Measurements from ENCODE around the gene CELSR2. TPM values are rescaled to one million over a fixed set of nuclear protein-coding genes. Genes with fewer than 3 reads are reported as not detected.

Gene CELSR2
- total RNA-seq, 4 donors from 2014 or later, result 14.0 to 16.7 (median 16.3) TPM

- H3K9me3 ChIP-seq, result no peaks in the 10 kb centered on the region
- peak overlapping the region in 1 of 4 donors; percentile 90 for H3K27ac ChIP-seq
- TF ChIP-seq EP300 (IDR thresholded peaks at IDR 0.05), result no peak
- TF ChIP-seq CTCF (IDR thresholded peaks at IDR 0.05), result no peak
- TF ChIP-seq POLR2A (IDR thresholded peaks at IDR 0.05), result no peak
- H3K27me3 ChIP-seq, result no peaks in the 10 kb centered on the region
- peaks cover 0 to 35% (median 20%) of the 10 kb centered on the region in 4 donors for H3K4me1 ChIP-seq
- no peak overlapping the region for H3K4me3 ChIP-seq
- 91 to 92% methylated on average over 18 to 20 of the region's 20 CpGs for WGBS, 2 donors
- peaks cover 0 to 67% (median 0%) of the 10 kb centered on the region in 3 donors for H3K36me3 ChIP-seq
- no peak for DNase-seq (ENCODE audit: low spot score in 2 of 2)
Observed at GRCh38 chr1:109270623-109271317, 21.4 kb downstream of the CELSR2 start.

GRCh38 chr1:109271458-109271857 is 22.1 kb downstream of the CELSR2 start:
- H3K27me3 ChIP-seq, result no peaks in the 10 kb centered on the region
- H3K4me1 ChIP-seq, result peaks cover 0 to 42% (median 24%) of the 10 kb centered on the region in 4 donors
- no peak for DNase-seq (ENCODE audit: low spot score in 2 of 2)
- no peak for TF ChIP-seq POLR2A (IDR thresholded peaks at IDR 0.05)
- no peak for TF ChIP-seq EP300 (IDR thresholded peaks at IDR 0.05)
- TF ChIP-seq CTCF (IDR thresholded peaks at IDR 0.05), result no peak
- 64 to 68% methylated on average over 6 of the region's 6 CpGs for WGBS, 2 donors
- H3K9me3 ChIP-seq, result no peaks in the 10 kb centered on the region
- H3K27ac ChIP-seq, result peak overlapping the region in 2 of 4 donors; percentile 90 to 92
- no peak overlapping the region for H3K4me3 ChIP-seq
- peaks cover 0 to 62% (median 0%) of the 10 kb centered on the region in 3 donors for H3K36me3 ChIP-seq

DNA sequence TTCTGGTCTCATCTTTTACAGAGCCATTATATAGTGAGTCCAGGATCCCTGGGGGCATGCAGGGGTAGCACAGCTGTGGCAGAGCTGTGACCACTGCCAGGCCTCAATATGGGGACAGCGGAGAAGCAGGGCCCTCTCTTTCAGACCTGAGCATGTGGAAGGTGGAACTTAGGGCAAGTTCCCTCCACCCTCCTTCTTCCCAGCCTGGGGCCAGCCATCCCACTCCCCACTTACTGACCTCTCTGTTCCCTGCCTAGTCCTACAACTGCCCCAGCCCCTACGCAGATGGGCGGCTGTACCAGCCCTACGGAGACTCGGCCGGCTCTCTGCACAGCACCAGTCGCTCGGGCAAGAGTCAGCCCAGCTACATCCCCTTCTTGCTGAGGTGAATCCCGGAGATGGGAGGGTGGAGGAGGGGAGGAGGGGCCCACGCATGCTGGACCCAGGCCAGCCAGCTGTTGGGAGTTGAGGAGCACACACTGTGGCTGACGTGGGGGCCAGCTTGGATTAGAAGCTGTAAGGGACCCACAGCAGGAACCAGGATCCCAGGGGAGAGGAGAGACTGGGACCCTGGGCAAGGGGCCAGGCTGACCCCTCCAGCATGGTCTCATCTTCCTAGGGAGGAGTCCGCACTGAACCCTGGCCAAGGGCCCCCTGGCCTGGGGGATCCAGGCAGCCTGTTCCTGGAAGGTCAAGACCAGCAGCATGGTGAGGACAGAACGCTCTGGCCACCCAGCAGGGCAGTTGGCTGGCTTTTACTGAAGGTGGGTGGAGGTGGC is 22.9 kb downstream of the CELSR2 start:
- 65 to 69% methylated on average over 11 to 12 of the region's 13 CpGs for WGBS, 2 donors
- H3K27ac ChIP-seq, result peak overlapping the region; percentile 35 to 92 (median 80)
- DNase-seq (ENCODE audit: low spot score in 2 of 2), result no peak
- no peaks in the 10 kb centered on the region for H3K27me3 ChIP-seq
- H3K36me3 ChIP-seq, result peaks cover 0 to 56% (median 0%) of the 10 kb centered on the region in 3 donors
- TF ChIP-seq CTCF (IDR thresholded peaks at IDR 0.05) (no peak), POLR2A (IDR thresholded peaks at IDR 0.05) (no peak)
- H3K4me1 ChIP-seq, result peaks cover 0 to 50% (median 30%) of the 10 kb centered on the region in 4 donors
- no peak overlapping the region for H3K4me3 ChIP-seq
- H3K9me3 ChIP-seq, result no peaks in the 10 kb centered on the region

DNA sequence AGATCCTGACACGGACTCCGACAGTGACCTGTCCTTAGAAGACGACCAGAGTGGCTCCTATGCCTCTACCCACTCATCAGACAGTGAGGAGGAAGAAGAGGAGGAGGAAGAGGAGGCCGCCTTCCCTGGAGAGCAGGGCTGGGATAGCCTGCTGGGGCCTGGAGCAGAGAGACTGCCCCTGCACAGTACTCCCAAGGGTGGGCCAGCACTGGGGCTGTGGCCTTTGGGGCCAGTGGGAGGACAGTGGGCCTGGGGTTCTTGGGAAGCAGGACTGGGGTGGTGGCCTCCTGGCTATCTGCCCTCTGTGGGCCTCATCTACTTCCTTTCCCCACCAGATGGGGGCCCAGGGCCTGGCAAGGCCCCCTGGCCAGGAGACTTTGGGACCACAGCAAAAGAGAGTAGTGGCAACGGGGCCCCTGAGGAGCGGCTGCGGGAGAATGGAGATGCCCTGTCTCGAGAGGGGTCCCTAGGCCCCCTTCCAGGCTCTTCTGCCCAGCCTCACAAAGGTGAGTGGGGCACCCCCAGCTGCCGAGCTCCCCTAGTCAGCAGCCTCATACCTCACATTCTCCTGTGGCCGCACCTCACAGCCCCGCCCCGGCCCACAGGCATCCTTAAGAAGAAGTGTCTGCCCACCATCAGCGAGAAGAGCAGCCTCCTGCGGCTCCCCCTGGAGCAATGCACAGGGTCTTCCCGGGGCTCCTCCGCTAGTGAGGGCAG is 23.6 kb downstream of the CELSR2 start:
- peak overlapping the region; percentile 35 to 92 (median 80) for H3K27ac ChIP-seq
- H3K9me3 ChIP-seq, result no peaks in the 10 kb centered on the region
- no peaks in the 10 kb centered on the region for H3K27me3 ChIP-seq
- no peak for DNase-seq (ENCODE audit: low spot score in 2 of 2)
- H3K4me3 ChIP-seq, result peak overlapping the region in 2 of 4 donors; percentile 19 to 44
- H3K36me3 ChIP-seq, result peaks cover 0 to 48% (median 0%) of the 10 kb centered on the region in 3 donors
- TF ChIP-seq POLR2A (IDR thresholded peaks at IDR 0.05), result no peak
- TF ChIP-seq CTCF (IDR thresholded peaks at IDR 0.05), result no peak
- no peak for TF ChIP-seq EP300 (IDR thresholded peaks at IDR 0.05)
- H3K4me1 ChIP-seq, result peaks cover 0 to 57% (median 32%) of the 10 kb centered on the region in 4 donors
- 73 to 84% methylated on average over 13 to 15 of the region's 16 CpGs for WGBS, 2 donors
